GM19397 (cell line): ENCODE measurements around the gene RASL11A.
"Not testable (repeated sequence)": the region's sequence is repeated elsewhere in the genome, so short reads cannot be mapped to it uniquely, and the experiment has no call there.

Experiments
- ATAC-seq: cut with Tn5 transposase; IDR thresholded peaks from one replicate; pipeline ENCODE4 v1.9.1; 2021; ENCODE audit warnings: mild to moderate bottlenecking, moderate library complexity; ENCODE audit not compliant: unreplicated experiment

The RASL11A gene

GRCh38 chr13:27296496-27296895 is 25.9 kb downstream of the RASL11A start:
- ATAC-seq, result no peak

- ATAC-seq, result no peak
These were observed 28.2 kb downstream of the RASL11A start for GRCh38 chr13:27298849-27299248.

- ATAC-seq, result not testable (repeated sequence)
These were observed 29.8 kb downstream of the RASL11A start for GRCh38 chr13:27300406-27300805.

GRCh38 chr13:27300941-27301586 is 30.4 kb downstream of the RASL11A start:
- ATAC-seq, result no peak

- ATAC-seq, result no peak
These were observed 32.1 kb downstream of the RASL11A start for GRCh38 chr13:27302643-27303262.

- ATAC-seq, result no peak
These were observed 33.5 kb downstream of the RASL11A start for GRCh38 chr13:27304099-27304498.

GRCh38 chr13:27304611-27305010 is 34.0 kb downstream of the RASL11A start:
- ATAC-seq, result no peak

- ATAC-seq, result no peak
These were observed 35.7 kb downstream of the RASL11A start for GRCh38 chr13:27306364-27306763.

- ATAC-seq, result no peak
These were observed 38.3 kb downstream of the RASL11A start for GRCh38 chr13:27308941-27309340.

- ATAC-seq, result no peak
These were observed 38.9 kb downstream of the RASL11A start for GRCh38 chr13:27309401-27309958.

GRCh38 chr13:27309967-27310598 is 39.5 kb downstream of the RASL11A start:
- no peak for ATAC-seq

GRCh38 chr13:27310946-27311345 is 40.3 kb downstream of the RASL11A start:
- no peak for ATAC-seq

GRCh38 chr13:27311518-27312210 is 41.0 kb downstream of the RASL11A start:
- ATAC-seq, result no peak

- ATAC-seq, result no peak
These were observed 43.1 kb downstream of the RASL11A start for GRCh38 chr13:27313770-27314169.

GRCh38 chr13:27319404-27319803 is 48.8 kb downstream of the RASL11A start:
- no peak for ATAC-seq

GRCh38 chr13:27321468-27322431 is 51.1 kb downstream of the RASL11A start:
- ATAC-seq, result no peak

- not testable (repeated sequence) for ATAC-seq
These were observed 51.8 kb downstream of the RASL11A start for GRCh38 chr13:27322443-27322842.
